Measurements from ENCODE around the gene GLO1.

Gene GLO1

DNA sequence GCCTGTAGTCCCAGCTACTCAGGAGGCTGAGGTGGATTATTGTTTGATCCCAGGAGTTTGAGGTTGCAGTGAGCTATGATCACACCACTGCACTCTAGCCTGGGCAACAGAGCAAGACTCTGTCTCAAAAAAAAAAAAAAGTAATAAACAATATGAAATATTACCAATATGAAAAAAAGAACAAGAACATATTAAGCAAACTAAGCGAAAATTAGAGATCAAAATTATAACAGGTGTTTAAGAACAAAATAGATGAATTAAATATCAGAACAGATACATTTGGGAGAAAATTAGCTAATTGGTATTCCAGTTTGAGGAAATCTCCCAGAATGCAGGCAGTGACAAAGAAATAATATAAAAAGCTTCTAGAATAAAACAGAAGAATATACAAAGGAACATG, 23.3 kb downstream of the GLO1 start:
- TF ChIP-seq, protein P1, sequence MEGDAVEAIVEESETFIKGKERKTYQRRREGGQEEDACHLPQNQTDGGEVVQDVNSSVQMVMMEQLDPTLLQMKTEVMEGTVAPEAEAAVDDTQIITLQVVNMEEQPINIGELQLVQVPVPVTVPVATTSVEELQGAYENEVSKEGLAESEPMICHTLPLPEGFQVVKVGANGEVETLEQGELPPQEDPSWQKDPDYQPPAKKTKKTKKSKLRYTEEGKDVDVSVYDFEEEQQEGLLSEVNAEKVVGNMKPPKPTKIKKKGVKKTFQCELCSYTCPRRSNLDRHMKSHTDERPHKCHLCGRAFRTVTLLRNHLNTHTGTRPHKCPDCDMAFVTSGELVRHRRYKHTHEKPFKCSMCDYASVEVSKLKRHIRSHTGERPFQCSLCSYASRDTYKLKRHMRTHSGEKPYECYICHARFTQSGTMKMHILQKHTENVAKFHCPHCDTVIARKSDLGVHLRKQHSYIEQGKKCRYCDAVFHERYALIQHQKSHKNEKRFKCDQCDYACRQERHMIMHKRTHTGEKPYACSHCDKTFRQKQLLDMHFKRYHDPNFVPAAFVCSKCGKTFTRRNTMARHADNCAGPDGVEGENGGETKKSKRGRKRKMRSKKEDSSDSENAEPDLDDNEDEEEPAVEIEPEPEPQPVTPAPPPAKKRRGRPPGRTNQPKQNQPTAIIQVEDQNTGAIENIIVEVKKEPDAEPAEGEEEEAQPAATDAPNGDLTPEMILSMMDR (conservative IDR thresholded peaks at IDR 0.05), result no peak
- no peak for TF ChIP-seq ZFX (IDR thresholded peaks at IDR 0.05)
- H3K27ac ChIP-seq, result no peak overlapping the region

DNA sequence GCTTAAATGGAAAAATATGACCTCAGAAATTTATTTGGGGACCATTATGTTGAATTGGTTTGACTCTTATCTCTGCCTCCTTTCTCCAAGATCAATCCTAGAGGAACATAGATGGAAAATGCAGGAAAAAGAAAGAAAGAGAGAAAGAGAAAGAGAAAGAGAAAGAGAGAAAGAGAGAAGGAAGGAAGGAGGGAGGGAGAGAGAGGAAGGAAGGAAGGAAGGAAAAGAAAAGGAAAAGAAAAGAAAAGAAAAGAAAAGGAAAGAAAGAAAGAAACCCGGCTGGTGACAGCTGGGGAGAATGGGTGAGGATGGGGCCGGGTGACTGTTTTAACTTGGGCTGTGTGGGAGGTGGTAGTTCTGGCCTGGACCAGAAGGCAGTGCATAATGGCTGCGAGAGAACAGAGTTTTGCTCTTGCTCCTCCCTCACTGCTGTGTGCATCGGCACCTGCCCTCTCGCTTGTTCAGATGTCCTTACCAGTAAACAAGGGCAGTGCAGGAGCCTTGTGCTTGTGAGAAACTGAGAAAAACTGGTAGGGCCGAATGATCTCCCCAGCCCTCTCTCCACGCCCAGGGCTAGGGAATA, 24.7 kb downstream of the GLO1 start:
- H3K27ac ChIP-seq, result no peak overlapping the region
- TF ChIP-seq, protein P1 (conservative IDR thresholded peaks at IDR 0.05), result no peak
- TF ChIP-seq ZFX (IDR thresholded peaks at IDR 0.05), result no peak

DNA sequence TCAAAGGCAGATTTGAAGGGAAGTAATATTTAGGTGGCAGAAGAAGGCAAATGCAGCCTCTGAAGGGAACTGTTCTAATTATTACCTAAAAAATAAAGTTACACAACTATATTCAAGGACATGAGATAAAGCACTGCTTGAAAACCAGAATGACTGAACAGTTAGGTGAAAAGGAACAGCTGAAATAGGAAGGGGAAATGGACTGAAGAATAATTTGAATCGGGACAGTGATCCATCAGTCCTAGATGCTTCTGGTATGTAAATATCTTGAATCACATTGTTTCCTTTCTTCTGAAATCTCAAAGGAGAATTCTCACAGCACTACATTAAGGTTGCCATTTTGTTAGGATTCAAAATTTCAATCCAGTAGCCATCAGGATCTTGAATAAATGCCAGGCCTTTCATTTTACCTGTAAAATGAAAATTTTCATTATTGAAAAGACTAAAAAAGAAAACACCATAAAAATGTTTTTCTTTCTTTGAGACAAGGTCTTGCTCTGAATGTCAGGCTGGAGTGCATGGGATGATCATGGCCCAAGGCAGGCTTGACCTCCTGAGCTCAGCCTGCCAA, 25.9 kb downstream of the GLO1 start:
- H3K27ac ChIP-seq, result no peak overlapping the region
- TF ChIP-seq ZFX (IDR thresholded peaks at IDR 0.05), result no peak

DNA sequence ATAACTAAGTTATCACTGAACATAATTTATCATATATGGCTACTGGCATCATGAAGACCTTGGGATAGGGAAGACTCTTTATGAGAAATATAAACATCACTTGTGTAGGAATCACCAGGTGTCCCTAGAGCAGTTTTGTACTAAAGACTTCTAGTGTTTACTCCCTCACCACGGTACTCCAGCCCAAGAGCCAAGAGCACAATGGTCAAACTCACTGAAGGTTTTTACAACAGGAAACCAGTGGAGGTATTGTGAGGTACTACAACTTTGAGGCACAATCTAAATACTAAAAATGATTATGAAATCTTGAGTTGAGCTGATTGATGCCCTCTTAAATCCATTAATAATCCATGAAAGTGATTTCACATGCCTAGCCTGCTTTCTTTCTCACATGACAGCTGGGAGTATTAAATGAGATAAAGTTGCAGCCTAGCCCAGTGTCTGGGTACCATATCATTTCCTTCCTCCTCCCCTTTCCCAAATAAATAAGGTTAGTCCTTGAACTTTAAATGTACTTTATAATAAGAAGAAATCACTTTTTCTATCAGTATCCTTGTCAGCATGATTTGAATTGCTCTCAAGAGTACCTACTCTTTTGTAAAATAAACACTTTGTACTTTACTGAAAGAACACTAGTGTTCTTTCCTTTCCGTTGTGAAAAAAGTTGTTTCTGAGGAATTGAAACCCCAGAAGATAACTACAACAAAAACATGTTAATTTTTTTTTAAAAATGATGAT, 26.5 kb downstream of the GLO1 start:
- TF ChIP-seq ZFX (IDR thresholded peaks at IDR 0.05), result no peak
- TF ChIP-seq, protein P1 (conservative IDR thresholded peaks at IDR 0.05), result no peak
- no peak overlapping the region for H3K27ac ChIP-seq

DNA sequence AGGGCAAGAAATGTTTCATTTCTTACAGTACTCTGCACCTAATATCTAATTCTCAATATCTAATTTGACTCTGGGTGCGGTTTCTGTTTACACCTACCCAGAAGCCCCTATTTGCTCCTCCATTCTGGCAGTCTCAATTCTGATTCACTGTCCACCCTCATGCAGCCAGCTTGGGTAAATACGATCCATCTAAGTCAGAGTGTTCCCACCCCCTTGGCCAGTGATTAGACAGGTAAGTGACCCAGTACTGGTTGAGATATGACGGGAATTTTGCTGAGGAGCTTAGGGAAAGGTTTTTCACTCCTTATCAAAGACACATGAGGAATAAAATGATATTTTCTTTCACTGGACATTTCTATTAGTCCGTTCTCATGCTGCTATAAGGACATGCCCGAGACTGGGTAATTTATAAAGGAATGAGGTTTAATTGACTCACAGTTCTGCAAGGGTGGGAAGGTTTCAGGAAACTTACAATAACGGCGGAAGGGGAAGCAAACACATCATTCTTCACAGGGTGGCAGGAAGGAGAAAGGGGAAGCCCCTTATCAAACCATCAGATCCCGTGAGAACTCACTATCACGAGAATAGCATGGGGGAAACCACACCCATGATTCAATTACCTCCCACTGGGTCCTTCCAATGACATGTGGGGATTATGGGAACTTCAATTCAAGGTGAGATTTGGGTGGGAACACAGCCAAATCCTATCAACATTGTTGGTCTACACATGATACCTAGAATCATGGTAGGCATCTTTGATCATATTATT, 29.4 kb downstream of the GLO1 start:
- no peak overlapping the region for H3K27ac ChIP-seq
- TF ChIP-seq ZFX (IDR thresholded peaks at IDR 0.05), result no peak
- TF ChIP-seq, protein P1 (conservative IDR thresholded peaks at IDR 0.05), result no peak

DNA sequence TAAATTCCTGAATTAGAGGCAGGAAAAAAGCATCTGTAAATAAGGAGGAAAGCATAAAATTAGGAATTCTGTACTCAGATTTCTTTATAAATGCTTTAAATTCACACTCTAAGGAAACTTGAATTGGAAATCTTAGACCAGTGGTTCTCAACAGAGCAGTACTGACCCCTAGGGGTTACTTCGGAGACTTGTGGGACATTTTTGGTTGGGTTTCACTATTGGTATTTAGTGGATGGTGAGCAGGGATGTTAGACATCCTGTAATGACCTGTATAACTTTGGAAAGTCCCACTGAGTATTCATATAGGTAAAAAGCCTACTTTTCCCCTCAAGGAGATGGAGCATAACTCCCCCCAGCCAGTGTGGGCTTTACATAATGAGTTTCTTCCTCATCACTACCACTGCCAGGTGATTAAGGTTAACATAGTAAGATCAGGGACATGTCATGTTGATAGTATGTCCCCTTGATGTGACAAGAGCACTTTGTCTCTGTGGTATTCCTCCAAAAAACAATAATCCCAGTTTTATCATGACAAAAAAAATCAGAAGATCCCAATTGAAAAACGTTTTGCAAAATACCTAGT, 31.0 kb downstream of the GLO1 start:
- TF ChIP-seq, protein P1 (conservative IDR thresholded peaks at IDR 0.05), result peak; percentile 89
- no peak for TF ChIP-seq ZFX (IDR thresholded peaks at IDR 0.05)
- H3K27ac ChIP-seq, result no peak overlapping the region

DNA sequence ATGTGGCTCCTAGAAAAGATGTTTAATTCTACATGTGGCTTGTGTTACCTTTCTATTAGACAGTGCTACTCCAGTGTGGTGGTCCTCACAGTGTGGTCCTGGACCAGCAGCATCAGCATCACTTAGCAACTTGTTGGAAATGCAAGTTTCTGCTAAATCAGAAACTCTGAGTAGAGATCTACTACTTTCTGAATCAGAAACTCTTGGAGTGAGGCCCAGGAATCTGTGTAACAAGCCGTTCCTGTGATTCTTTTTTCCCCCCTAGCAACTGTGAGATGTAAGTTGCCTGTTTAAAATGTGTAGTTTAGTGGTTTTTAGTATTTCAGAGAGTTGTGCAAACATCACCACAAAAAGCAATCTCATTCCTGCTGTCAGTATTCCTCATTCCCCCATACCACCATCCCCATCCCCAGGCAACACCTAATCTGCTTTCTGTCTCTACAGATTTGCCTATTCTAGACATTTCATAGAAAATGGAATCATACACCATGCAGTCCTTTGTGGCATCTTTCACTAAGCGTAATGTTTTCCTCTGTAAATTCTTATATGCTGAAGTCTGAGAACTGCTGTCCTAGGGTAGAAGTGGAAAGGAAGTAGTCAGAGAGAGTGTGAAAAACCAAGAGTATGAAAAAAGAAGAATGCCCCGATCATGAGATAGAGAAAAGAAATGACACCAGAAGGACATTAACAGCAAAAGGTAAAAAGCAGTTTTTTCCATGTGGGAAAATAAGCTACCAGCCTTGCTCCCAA, 44.4 kb downstream of the GLO1 start:
- no peak overlapping the region for H3K27ac ChIP-seq
- TF ChIP-seq, protein P1 (conservative IDR thresholded peaks at IDR 0.05), result no peak
- no peak for TF ChIP-seq ZFX (IDR thresholded peaks at IDR 0.05)
